Measurements from ENCODE around the gene SNAI3. TPM values are rescaled to one million over a fixed set of nuclear protein-coding genes. Genes with fewer than 3 reads are reported as not detected.
A peak's percentile ranks its signal among the peaks of the same experiment; 100 is the strongest.

Gene SNAI3
- total and polyA plus RNA-seq, 8 donors, result 0.19 to 1.9 (median 0.72) TPM

DNA sequence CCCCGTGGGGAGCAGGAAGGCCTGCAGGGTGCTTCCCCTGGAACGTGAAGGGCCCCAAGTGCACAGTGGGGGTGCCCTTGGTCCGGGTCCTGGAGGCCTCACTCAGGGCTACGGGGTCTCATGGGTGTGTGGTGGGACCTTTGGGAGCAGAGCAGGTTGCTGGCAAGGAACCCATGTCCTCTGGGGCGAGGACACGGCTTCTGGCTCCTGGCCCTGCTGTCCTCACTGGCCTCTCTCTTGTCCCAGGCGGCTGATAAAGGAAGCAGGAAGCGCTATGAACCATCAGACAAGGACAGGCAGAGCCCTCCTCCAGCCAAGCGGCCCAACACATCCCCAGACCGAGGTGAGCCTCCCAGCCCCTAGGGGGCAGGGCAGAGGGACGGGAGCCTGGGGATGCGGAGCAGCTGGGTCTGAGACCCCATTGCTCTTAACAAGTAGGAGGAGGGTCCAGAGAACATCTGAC, 57.8 kb downstream of the SNAI3 start:
- H3K9me3 ChIP-seq, result no peaks in the 10 kb centered on the region
- FAIRE-seq (no peak), DNase-seq (no peak), ATAC-seq (peak in 2 of 4 donors; percentile 28 to 34)
- no peak overlapping the region for H3K4me3 ChIP-seq
- TF ChIP-seq, protein P1, sequence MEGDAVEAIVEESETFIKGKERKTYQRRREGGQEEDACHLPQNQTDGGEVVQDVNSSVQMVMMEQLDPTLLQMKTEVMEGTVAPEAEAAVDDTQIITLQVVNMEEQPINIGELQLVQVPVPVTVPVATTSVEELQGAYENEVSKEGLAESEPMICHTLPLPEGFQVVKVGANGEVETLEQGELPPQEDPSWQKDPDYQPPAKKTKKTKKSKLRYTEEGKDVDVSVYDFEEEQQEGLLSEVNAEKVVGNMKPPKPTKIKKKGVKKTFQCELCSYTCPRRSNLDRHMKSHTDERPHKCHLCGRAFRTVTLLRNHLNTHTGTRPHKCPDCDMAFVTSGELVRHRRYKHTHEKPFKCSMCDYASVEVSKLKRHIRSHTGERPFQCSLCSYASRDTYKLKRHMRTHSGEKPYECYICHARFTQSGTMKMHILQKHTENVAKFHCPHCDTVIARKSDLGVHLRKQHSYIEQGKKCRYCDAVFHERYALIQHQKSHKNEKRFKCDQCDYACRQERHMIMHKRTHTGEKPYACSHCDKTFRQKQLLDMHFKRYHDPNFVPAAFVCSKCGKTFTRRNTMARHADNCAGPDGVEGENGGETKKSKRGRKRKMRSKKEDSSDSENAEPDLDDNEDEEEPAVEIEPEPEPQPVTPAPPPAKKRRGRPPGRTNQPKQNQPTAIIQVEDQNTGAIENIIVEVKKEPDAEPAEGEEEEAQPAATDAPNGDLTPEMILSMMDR (IDR thresholded peaks at IDR 0.05), result no peak
- WGBS, 2 donors, result 73 to 79% methylated on average over 12 of the region's 12 CpGs
- peaks cover 3 to 50% (median 5%) of the 10 kb centered on the region in 3 donors for H3K36me3 ChIP-seq
- H3K27ac ChIP-seq, result no peak overlapping the region
- no peaks in the 10 kb centered on the region for H3K4me1 ChIP-seq
- H3K27me3 ChIP-seq, result no peaks in the 10 kb centered on the region
- intact Hi-C loops (cut with DNase I), result no loop called here

Small RNAs within 50 kb of the gene (microRNA-seq; reads per million reads assigned to microRNA genes)
- gene MIR4722, result 0 reads per million in 2 donors

Other genes with a start within 250 kb of the SNAI3 start
- 10 to 100 TPM; 14.2 to 20.4 (median 19.3) TPM for gene ZFPM1, start 233.2 kb downstream of the SNAI3 start, total RNA-seq
- 10 to 100 TPM in 1 of 2 donors, 1 to 10 TPM in 1; 3.6 to 22.5 TPM for gene ZFPM1, start 233.2 kb downstream of the SNAI3 start, polyA plus RNA-seq
- gene ZC3H18, start 116.1 kb downstream of the SNAI3 start, total RNA-seq, result 10 to 100 TPM; 12.2 to 19.6 (median 16.6) TPM
- gene ZC3H18, start 116.1 kb downstream of the SNAI3 start, polyA plus RNA-seq, result 10 to 100 TPM; 19.1 to 27.6 TPM
- not detected for gene IL17C, start 47.9 kb downstream of the SNAI3 start, total RNA-seq
- under 1 TPM in 1 of 2 donors, not detected in 1; 0.14 TPM for gene IL17C, start 47.9 kb downstream of the SNAI3 start, polyA plus RNA-seq
- gene CYBA, start 35.5 kb downstream of the SNAI3 start, total RNA-seq, result 100 to 1,000 TPM in 2 of 6 donors, 10 to 100 TPM in 4; 38.0 to 135 (median 58.8) TPM
- gene CYBA, start 35.5 kb downstream of the SNAI3 start, polyA plus RNA-seq, result 10 to 100 TPM; 63.3 to 85.9 TPM
- 10 to 100 TPM; 12.7 to 20.7 (median 15.3) TPM for gene MVD, start 23.4 kb downstream of the SNAI3 start, total RNA-seq
- 10 to 100 TPM; 41.8 to 46.6 TPM for gene MVD, start 23.4 kb downstream of the SNAI3 start, polyA plus RNA-seq
- 10 to 100 TPM in 4 of 6 donors, 1 to 10 TPM in 2; 9.7 to 18.0 (median 10.9) TPM for gene RNF166, start 19.9 kb upstream of the SNAI3 start, total RNA-seq
- 10 to 100 TPM; 23.4 to 40.9 TPM for gene RNF166, start 19.9 kb upstream of the SNAI3 start, polyA plus RNA-seq
- 10 to 100 TPM in 3 of 6 donors, 1 to 10 TPM in 3; 8.1 to 13.3 (median 10.0) TPM for gene CTU2, start 20.0 kb upstream of the SNAI3 start, total RNA-seq
- gene CTU2, start 20.0 kb upstream of the SNAI3 start, polyA plus RNA-seq, result 10 to 100 TPM; 20.3 to 21.9 TPM
- gene PIEZO1, start 98.7 kb upstream of the SNAI3 start, total RNA-seq, result 10 to 100 TPM; 16.3 to 72.0 (median 23.9) TPM
- 100 to 1,000 TPM; 189 to 255 TPM for gene PIEZO1, start 98.7 kb upstream of the SNAI3 start, polyA plus RNA-seq
- 1 to 10 TPM in 4 of 6 donors, under 1 TPM in 2; 0.12 to 1.8 (median 1.4) TPM for gene CDT1, start 117.3 kb upstream of the SNAI3 start, total RNA-seq
- under 1 TPM; 0.30 to 0.35 TPM for gene CDT1, start 117.3 kb upstream of the SNAI3 start, polyA plus RNA-seq
- gene APRT, start 125.4 kb upstream of the SNAI3 start, total RNA-seq, result 10 to 100 TPM; 38.8 to 85.4 (median 61.6) TPM
- gene APRT, start 125.4 kb upstream of the SNAI3 start, polyA plus RNA-seq, result 10 to 100 TPM; 82.7 to 88.2 TPM
- gene GALNS, start 170.4 kb upstream of the SNAI3 start, total RNA-seq, result 10 to 100 TPM in 2 of 6 donors, 1 to 10 TPM in 4; 5.7 to 19.2 (median 7.2) TPM
- gene GALNS, start 170.4 kb upstream of the SNAI3 start, polyA plus RNA-seq, result 10 to 100 TPM; 18.0 to 26.1 TPM
- gene TRAPPC2L, start 170.6 kb upstream of the SNAI3 start, total RNA-seq, result 10 to 100 TPM; 16.0 to 35.5 (median 23.0) TPM
- 10 to 100 TPM; 49.2 to 55.2 TPM for gene TRAPPC2L, start 170.6 kb upstream of the SNAI3 start, polyA plus RNA-seq
- under 1 TPM in 3 of 6 donors, not detected in 3; 0.23 to 0.35 (median 0.24) TPM for gene PABPN1L, start 180.2 kb upstream of the SNAI3 start, total RNA-seq
- gene PABPN1L, start 180.2 kb upstream of the SNAI3 start, polyA plus RNA-seq, result under 1 TPM; 0.63 to 0.65 TPM